Prostate gland (tissue), 2 donors: ENCODE measurements around the gene UPF3A.

Experiments used
- CTCF ChIP-seq, 4 experiments: fragments of 200-600 bp in 2 of 4; fragments of 450-650 bp in 2 of 4; sonication (generic) in 2 of 4; IDR thresholded peaks; 1 replicate in 3 of 4; 2 replicates in 1 of 4; pipeline ENCODE4 v1.5.1; 2016 to 2019; ENCODE audit warnings: antibody characterized with exemption in 4 of 4, mild to moderate bottlenecking in 2 of 4, moderate library complexity in 2 of 4
- POLR2A ChIP-seq: fragments of 450-650 bp; IDR thresholded peaks from one replicate; pipeline ENCODE4 v1.6.1; 2016; ENCODE audit warnings: antibody characterized with exemption, mild to moderate bottlenecking
- POLR2AphosphoS5 ChIP-seq: sonication (generic); formaldehyde crosslinking; IDR thresholded peaks from one replicate; pipeline ENCODE4 v1.6.1; 2017; ENCODE audit warnings: antibody characterized with exemption

- TF ChIP-seq CTCF (IDR thresholded peaks at IDR 0.05) = no peak
- no peak for TF ChIP-seq POLR2A
- no peak for TF ChIP-seq POLR2AphosphoS5
Measured at GRCh38 chr13:114315074-114315785, 33.8 kb downstream of the UPF3A start.
